DMS 273 (cell line): ENCODE results near the gene CACNA1C.
A peak's percentile ranks its signal among the peaks of the same experiment; 100 is the strongest.

Source experiments
- DNase-seq: peaks from one replicate; lab custom pipeline; 2025; ENCODE audit not compliant: unreplicated experiment; lab: John Stamatoyannopoulos, UW

Gene CACNA1C

DNA sequence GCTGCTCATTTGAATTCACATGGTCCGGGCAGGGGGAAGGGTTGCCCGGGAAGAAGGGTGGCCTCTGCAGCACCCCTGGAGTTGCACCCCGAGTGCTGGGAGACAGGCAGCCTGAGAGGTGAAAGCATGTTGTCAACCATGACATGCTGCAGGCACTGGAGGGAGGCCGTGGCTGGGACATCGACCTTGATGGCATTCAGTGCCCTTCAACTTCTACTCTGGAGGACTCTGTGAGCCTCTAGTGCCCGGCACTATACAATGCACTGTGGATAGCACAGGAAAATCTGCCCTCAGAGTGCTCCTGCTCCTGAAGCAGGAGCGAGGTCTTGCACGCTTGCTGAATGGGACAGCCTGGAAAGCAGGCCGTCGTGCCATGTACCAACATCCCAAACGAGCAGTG, 382.7 kb downstream of the CACNA1C start:
- DNase-seq: no peak

DNA sequence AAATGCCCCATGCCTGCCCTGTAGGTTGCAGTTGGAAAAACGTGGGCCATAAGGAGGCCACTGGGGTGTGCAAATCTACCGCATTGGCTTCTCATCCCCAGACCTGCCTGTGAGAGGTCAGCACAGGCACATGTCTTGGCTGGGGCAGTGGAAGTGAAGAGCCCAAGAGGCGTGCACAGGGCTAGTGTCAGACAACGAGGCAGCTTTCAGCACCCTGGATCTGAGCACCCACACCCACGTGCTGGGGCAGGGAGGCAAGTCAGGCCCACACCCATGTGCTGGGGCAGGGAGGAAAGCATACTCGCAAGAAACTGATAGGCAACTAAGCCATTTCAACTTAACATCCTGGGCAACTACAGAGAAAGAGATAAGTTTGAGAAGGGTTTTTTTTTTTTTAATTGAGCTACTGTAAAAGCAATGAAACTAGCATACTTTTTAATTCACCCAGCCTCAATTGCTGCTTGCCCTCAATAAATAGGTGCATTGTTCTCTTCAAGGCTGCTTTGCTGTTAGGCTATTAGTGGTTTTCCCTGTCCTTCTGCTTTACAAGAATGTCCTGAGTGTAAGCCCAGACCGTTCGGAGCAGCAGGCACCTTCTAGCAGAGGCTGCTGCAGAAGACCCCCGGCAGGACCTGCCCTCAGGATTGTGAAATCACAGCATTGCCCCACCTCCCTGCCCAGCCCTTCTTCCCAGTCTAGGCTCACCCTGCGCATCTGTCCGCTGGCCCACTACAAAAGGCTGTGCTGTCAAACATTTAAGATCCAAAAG, 386.7 kb downstream of the CACNA1C start:
- no peak for DNase-seq

DNA sequence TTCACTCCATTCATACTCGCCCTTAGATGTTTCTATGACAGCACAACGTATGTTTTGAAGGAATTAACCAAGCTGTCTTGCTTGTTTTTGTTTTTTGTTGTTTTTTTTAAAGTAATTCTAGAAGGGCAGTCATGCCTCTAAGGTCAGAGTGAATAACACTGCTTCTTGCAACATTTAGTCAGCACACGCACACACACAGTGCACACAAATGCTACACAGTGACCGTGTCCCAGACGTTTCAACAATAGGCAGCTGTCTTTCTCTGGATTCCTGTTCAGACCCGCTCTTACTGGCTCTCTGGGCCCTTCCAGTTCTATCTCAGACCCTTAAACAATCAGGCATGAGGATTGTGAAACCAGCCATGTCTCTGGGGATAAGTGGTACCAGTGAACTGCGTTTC, 391.0 kb downstream of the CACNA1C start:
- no peak for DNase-seq

DNA sequence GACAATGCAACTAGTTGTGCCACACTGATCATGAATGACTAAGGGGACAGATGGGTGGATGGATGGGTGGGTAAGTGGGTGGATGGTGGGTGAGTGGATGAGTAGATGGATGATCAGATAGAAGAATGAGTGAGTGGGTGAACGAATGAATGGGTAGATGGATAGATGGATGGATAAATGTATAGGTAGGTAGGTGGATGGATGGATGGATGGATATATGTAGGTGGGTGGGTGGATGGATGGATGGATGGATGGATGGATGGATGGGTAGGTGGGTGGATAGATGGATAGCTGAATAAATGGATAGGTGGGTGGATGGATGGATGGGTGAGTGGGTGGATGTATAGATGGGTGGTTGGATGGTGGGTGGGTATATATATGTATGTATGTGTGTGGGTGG, 393.2 kb downstream of the CACNA1C start:
- DNase-seq: no peak

DNA sequence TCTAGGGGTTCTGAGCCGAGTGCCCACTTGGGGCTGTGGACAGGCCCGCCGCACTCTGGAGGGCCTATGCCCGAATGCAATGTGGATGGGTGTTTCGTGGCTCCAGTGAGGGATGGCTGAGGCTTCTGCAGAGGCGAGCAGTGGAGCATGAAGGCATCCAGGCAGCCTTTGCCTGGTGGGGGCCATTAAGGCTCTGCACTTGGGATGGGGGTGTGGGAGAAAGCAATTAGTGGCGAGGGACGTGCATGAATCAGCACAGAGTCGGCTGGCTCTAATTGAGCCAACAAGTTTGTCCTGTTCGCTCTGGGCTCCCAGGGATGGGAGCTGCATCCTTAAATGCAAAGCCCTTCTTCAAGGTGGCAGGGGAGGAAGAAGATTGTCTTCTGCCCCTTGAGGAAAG, 395.1 kb downstream of the CACNA1C start:
- peak; percentile 36 for DNase-seq

DNA sequence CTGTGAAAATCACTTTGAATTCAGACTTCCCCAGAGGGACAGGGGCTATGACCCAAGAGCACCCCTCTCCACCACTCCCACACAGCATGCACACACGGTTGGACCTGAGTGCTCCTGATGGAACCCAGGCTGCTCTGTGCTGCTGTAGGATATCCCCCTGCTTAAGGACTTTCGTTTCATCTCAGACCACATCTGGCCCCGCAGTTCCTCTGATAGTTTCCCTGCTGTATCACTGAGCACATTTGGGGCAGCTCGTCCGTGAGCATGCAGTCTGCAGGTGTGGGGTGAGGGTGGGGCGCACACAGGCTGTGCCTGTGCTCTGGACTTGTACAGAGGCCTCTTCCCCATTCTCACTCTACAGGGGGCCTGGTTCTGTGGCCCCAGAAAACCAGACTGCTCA, 396.8 kb downstream of the CACNA1C start:
- DNase-seq: no peak

DNA sequence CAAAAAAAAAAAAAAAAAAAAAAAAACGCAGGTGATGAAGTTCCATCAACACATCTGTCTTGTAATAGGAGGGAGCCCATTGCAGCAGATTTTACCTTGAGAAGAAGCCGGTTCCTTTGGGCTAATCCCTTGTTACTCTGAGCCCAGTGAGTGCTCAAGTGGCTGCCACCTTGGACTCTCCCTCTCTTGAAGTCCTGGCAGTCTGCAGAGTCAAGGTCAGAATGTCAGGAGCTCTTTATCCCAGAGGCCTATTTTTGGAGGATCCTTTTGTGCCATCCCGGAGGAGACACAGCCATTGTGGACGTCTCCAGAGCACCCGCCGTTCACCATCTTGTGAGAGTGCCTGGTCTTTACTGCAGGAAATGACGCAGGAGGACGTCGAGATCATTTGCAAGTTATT, 397.8 kb downstream of the CACNA1C start:
- no peak for DNase-seq

DNA sequence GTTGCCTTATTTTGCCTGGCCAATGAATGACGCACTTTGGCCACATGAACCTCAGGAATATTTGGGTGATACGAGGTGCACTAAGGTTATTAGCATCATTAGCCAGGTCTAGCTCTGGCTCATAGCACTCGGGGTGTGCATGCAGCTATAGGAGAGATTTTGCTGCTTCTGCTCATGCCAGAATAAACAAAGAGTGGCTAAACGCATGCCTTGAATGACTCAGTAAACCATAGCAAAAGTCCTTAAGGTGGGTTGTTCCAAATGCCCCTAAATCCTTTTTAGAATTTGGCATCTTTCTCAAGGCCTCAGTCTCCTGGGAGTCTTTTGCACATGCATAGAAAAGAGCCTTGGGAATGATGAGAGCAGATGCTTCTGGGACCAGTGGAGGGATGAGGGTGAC, 398.2 kb downstream of the CACNA1C start:
- DNase-seq: no peak

DNA sequence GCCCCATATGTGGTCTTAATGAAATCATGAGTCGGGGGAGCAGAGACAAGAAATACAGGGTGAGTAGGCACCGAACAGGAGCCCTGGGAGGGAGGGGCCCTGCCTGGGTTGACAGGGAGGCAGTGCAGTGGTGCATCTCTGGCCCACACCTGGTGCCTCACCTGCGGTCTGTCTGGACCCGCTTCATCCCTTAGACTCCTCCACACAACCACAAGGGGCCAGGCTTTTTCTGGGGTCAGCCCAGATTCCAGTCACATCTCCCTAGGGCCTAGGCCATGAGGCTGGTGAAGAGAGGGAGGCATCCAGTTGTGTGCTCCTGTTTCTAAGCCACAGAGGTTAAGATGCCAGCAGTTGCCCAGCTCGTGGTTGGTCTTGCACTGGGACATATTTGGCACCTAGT, 398.7 kb downstream of the CACNA1C start:
- no peak for DNase-seq

DNA sequence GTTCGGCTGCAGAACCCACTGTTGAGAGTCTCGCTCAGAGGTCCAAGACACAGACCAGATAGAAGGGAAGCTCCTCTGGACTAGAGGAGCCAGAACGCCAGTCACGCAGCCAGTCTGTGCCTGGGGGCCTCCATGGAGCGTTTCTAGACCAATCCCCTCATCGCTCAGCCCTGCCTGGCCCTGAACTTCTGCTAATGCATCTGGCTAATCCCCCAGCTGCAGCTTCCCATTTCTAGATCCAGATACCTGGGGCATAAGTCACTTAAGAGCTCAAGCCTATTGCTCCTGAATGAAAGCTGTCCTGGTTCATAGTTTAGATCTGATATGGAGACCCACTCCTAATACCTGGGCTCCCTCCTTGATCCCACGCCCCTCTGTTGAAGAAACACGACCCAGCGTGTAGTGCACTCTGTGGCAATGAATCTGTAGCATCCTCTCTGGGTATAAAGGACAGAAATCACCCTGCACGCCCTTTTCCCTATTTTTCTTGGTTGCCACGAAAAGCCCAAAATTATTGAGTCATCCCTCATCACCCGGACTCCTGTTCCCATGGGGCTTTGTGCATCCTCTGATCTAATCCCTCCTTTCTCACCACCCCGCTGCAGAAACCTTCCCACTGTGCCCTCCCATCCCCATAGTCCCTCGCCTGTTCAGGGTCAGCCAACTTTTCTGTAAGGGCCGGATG, 400.4 kb downstream of the CACNA1C start:
- DNase-seq: no peak

DNA sequence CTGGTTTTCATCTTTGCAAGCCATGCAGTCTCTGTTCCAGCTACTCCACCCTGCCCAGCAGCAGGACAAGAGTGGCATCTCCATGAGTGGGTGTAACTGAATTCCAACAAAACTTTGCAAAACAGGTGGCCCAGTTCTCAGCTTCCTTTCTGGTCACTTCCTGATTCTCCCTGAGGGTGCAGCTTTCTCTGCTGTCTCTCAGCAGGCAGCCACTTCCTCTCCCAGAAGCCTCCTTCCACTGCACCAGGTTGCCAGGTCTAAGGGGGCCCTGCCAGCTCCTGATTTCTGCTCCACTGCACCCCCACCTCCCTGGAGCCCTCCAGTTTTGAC, 400.9 kb downstream of the CACNA1C start:
- no peak for DNase-seq

DNA sequence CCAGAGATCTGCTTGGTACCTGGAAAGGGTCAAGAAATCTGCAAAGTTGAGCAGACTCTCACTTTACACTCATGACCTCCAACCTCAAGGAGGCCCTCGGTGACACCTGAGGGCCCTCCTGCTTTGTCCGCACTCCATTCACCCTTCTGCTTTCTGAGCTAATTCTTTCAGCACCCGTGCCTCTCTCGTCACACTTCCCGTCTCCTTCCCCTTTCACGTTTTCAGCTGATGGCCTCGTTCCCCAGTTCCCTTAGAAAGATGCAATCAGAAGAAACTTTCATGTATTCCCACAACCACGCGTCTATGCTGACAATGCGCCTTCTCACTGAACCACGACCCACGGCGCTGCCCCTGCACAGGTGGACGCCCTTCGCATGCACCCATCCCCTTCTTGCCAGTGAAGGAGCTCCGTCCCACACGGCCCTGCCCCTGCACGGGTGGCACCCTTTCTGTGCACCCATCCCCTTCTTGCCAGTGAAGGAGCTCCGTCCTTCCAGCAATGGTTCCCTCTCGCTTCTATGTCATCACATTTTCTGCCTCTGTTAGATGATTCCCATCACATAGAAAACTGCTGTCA, 401.9 kb downstream of the CACNA1C start:
- DNase-seq: no peak

DNA sequence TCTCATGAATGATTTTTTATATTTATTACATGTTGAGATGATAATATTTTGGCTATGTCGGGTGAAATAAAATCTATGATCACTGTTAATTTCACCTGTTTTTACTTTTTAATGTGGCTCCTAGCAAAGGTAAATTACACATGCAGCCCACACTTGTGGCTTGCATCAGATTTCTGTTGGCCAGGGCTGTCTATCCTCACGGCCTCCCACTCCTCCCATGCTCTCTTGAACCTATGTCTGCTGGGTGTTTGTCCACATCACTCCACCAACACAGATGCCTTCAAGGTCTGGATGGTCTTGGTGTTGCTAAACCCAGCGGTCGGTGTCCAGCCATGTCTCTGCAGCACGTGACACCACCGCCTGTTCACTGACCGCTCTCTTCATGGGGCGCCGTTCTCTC, 402.6 kb downstream of the CACNA1C start:
- no peak for DNase-seq

DNA sequence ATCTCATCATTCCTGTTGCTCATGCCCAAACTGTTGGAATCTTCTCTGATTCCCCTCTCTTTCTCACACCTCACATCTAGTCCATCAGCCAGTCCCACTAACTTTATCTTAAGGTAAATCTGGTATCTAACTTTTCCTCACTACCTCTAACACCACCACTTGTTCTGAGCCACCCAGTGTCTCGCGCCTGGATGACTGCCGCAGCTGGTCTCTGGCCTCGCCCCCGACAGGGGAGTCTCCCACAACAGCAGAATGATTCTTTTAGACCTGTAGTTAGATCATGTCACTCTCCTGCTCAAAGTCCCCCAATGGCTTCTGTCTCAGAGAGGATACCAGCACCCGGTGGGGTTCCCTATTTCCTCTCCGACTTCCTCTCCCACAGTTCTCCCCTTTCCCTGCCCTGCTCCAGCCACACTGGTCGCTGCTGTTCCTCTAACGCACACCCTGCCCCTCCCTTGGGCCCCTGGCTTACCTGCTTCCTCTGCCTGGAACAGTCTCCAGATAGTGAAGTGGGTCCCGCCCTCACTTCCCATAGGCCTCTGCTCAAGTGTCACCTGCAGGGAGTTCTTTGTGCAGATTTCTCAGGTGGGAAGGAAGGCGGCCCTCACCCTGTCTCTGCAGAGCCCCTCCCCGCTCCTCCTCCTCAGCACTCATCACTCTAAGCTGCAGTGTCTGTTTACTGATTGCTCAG, 403.5 kb downstream of the CACNA1C start:
- no peak for DNase-seq

DNA sequence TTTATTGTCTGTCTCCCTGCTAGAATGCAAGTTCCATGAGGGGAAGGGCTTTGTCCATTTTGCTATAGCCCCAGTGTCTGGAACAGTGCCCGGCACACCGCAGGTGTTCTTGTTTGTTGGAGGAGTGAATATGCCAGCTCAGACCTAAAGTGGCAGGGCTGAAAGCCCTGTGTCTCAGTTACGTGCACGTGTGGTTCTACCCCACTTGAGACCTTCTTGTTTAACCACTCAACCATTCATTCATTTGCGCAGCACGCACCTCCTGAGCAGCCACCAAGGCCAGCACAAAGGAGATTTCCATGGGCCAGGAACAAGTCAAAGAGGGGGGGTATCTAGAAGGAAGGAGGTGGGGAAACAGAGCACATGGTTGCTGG, 404.0 kb downstream of the CACNA1C start:
- no peak for DNase-seq

DNA sequence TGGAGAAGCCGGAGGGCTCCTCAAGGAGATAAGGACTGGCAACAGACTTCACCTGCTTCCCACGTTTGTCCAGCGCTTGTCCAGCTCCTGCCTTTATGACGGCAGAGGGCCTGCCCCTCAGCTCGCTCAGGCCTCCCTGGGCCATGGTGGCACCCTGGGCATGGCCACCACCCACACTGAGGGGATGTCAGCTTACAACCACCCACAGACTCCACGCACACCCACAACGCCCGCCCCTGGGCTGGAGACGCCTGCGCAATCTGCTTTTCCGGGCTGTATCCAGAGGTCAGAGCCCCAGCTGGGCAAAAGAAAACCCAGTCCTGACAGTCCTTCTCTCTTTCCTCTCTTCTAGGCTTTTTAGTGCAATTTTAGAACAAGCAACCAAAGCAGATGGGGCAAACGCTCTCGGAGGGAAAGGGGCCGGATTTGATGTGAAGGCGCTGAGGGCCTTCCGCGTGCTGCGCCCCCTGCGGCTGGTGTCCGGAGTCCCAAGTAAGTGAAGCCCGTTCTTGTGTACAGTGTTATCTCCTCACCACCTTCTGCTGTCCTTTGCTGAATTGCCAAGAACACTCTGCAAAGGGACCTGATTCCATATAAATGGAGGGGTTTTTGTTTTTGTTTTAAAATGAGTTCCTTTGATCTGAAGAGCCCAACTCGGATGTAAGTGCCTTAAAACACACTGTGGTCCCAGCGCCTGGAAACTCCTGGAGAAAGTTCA, 404.6 kb downstream of the CACNA1C start:
- DNase-seq: no peak

DNA sequence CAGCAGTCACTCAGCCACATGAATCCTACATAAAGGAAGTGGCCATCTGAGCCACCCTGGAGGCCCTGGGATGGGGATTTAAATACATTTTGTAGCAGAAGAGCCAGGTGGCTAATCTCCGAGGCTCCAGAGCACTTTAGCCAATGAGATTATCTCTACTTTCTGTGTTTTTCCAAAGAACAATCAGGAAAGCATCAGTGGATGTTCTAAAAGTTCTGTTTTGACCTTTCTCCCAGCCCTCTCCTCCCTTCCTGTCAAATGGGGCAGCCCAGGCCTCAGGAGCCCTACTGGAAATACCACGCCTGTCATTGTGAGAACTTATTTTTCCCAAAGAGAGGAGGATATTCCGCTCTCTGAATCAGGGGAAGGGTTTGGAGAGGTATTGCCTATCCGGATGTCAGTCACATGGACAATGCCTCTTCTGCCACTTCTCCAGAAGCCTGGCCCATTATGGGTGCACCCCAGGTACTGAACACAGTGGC, 405.2 kb downstream of the CACNA1C start:
- no peak for DNase-seq

DNA sequence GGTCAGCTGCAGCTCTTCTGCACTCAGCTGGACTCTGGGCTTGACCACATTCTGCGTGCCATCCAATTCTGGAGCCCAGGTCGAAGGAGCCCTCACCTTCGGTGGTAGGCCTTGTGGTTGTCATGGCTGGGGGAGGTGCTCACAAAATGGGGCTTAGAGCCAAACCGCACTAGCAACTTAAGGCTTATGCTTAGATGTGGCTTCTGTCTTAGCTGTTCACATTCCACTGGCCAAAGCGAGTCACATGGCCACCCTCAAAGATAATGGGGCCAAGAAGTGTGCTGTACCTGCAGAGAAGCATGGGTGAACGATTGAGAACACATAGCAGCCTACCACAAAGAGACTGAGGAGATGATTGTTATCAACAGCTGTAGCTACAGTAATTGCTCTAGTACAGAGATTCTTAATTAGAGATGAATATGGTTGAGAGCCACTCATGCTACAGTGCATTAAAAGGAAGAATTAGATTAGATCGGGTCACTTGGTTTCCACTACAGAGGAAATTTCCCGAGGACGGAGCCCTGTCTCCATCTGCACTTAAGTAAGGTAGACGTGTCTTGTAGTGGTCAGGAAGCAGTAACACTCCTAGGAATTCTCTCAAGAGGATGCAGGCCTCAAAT, 407.4 kb downstream of the CACNA1C start:
- DNase-seq: no peak

DNA sequence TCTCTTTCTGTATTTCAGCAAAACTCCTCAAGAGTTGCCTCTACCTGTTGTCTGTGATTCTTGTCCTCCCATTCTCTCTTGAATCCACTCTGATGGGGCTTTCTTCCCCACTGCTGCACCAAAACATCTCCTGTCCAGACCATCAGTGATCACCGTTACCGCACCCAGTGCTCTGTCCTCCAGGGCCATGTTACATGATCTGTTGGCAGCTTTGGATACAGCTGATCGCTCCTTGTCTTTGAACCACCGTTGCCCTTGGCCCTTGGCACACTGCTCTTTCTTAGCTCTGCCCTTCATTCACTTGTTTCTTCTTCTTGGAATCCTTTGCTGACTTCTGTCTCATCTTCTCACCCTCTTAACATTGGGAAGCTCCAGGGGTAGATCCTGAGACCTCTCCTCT, 408.3 kb downstream of the CACNA1C start:
- DNase-seq: no peak

DNA sequence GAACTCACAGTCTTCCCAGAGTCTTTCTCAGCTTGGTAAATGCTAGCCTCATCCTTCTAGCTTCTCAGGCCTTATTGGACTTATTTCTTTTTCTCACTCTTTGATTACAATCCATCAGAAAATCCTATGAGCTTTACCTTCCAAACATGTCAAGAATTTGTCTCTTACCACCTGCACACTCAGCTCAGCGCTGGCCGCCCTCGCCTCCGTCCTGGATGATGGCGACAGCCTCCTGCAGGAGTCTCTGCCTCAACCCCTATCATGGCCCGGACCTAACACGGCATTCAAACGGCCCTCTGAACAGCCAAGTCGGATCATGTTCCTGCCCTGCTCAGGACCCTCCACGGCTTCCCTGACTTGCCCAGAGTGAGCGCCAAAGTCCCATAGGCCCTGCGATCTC, 408.9 kb downstream of the CACNA1C start:
- DNase-seq: no peak

DNA sequence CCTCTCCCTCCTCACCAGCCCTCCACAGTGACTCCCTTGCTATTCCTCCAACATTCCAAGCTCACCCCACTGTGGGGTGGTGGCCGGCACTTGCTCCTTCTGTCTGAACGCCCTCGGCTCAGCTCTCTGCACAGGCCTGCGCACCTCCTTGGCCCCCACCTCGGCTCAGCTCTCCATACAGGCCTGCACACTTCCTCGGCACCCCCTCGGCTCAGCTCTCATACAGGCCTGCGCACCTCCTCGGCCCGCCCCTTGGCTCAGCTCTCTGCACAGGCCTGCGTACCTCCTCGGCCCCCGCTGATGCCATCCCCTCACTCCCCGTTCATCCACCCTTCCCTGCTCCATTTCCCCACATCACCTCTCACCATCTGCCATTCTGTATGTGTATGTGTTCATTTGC, 409.3 kb downstream of the CACNA1C start:
- no peak for DNase-seq
